ENCODE results near the gene ALX4.

DNA sequence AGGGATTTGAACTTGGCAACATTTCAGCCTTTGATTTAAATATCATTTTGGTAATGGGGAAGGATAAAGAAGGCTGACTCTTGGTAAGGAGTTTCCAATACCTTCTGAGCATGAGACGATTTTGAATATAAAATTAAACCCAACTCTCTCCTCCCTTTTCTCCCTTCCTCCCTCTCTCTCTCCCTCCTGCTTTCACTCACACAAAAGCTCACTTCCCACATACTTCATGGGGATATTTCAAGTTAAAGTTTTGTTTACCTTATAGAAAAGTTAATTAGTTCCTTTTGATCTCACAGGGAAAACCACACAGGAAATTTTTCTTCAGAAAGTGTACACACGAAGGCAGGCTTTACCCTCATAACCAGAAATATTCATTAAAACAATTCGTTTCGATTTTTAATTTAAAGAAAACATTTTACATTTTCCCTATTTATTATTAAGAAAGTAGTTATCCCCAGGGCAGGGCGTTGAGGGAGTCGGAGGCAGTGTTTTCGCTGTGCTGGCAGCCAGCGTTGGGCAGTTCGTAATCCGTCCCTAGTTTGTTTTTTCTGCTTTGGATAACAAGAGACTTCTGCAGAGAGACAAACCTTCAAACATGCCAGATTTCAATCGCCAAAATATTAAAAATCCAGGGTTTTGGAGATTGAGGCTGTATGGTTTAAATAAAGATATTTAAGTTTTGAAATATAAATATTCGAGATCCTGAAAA is 25.3 kb upstream of the ALX4 start:
- TF ChIP-seq, protein P1, sequence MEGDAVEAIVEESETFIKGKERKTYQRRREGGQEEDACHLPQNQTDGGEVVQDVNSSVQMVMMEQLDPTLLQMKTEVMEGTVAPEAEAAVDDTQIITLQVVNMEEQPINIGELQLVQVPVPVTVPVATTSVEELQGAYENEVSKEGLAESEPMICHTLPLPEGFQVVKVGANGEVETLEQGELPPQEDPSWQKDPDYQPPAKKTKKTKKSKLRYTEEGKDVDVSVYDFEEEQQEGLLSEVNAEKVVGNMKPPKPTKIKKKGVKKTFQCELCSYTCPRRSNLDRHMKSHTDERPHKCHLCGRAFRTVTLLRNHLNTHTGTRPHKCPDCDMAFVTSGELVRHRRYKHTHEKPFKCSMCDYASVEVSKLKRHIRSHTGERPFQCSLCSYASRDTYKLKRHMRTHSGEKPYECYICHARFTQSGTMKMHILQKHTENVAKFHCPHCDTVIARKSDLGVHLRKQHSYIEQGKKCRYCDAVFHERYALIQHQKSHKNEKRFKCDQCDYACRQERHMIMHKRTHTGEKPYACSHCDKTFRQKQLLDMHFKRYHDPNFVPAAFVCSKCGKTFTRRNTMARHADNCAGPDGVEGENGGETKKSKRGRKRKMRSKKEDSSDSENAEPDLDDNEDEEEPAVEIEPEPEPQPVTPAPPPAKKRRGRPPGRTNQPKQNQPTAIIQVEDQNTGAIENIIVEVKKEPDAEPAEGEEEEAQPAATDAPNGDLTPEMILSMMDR (IDR thresholded peaks at IDR 0.05), result no peak
- no peak for TF ChIP-seq EZH2 (IDR thresholded peaks at IDR 0.05; ENCODE audit: borderline replicate concordance, insufficient read depth, low read depth, low read length, poor library complexity, severe bottlenecking)
